GM12891 (cell line): Measurements from ENCODE around the gene TMEM212.

Source experiments
- POLR2A ChIP-seq: IDR thresholded peaks from 2 replicates; pipeline ENCODE4 v1.6.1; 2011; ENCODE audit warnings: low read depth, low read length, control low read depth
- POLR2AphosphoS5 ChIP-seq: IDR thresholded peaks from 2 replicates; pipeline ENCODE4 v1.6.1; 2011; ENCODE audit warnings: low read depth, low read length, control low read depth
- POU2F2 ChIP-seq: IDR thresholded peaks from 2 replicates; pipeline ENCODE4 v1.6.1; 2011; ENCODE audit warnings: low read depth, mild to moderate bottlenecking, control low read depth, low read length, moderate library complexity
- SPI1 ChIP-seq: IDR thresholded peaks from 2 replicates; pipeline ENCODE4 v1.6.1; 2011; ENCODE audit warnings: low read depth, low read length, control low read depth
- TAF1 ChIP-seq: IDR thresholded peaks from 2 replicates; pipeline ENCODE4 v1.6.1; 2011; ENCODE audit warnings: low read depth, low read length, control low read depth

GRCh38 chr3:171888466-171888865 lies 45.3 kb downstream of the TMEM212 start:
- TF ChIP-seq POLR2A: no peak
- TF ChIP-seq POLR2AphosphoS5: no peak
- no peak for TF ChIP-seq TAF1
- no peak for TF ChIP-seq POU2F2
- TF ChIP-seq SPI1: no peak
